HG03066 (cell line): ENCODE data around the gene GLO1.

ENCODE experiments used
- ATAC-seq: cut with Tn5 transposase; IDR thresholded peaks from one replicate; pipeline ENCODE4 v1.9.1; 2021; ENCODE audit warnings: low read depth; ENCODE audit not compliant: unreplicated experiment

GLO1 gene

GRCh38 chr6:38673397-38674165, 29.4 kb downstream of the GLO1 start:
- no peak for ATAC-seq

GRCh38 chr6:38671885-38672467, 31.0 kb downstream of the GLO1 start:
- peak; percentile 78 for ATAC-seq

DNA sequence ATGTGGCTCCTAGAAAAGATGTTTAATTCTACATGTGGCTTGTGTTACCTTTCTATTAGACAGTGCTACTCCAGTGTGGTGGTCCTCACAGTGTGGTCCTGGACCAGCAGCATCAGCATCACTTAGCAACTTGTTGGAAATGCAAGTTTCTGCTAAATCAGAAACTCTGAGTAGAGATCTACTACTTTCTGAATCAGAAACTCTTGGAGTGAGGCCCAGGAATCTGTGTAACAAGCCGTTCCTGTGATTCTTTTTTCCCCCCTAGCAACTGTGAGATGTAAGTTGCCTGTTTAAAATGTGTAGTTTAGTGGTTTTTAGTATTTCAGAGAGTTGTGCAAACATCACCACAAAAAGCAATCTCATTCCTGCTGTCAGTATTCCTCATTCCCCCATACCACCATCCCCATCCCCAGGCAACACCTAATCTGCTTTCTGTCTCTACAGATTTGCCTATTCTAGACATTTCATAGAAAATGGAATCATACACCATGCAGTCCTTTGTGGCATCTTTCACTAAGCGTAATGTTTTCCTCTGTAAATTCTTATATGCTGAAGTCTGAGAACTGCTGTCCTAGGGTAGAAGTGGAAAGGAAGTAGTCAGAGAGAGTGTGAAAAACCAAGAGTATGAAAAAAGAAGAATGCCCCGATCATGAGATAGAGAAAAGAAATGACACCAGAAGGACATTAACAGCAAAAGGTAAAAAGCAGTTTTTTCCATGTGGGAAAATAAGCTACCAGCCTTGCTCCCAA, 44.4 kb downstream of the GLO1 start:
- ATAC-seq, result no peak

DNA sequence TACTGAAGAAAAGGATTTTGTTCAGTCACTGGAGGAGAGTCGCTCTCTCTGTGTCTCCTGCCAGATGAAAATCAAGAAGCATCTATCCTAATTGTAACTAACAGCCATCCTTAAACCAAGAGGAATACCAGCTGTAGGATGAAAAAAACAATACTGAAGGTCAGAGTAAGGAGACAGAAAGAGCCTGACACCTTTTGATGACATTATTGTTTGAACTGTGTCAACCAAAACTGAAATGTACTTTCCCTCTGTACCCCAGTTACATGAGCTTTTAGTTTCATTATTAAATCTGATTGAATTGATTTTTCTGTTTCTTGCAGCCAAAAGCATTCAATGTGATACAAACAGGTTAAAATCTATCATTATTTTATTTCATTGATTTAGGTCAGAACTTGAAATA, 46.0 kb downstream of the GLO1 start:
- ATAC-seq, result no peak

DNA sequence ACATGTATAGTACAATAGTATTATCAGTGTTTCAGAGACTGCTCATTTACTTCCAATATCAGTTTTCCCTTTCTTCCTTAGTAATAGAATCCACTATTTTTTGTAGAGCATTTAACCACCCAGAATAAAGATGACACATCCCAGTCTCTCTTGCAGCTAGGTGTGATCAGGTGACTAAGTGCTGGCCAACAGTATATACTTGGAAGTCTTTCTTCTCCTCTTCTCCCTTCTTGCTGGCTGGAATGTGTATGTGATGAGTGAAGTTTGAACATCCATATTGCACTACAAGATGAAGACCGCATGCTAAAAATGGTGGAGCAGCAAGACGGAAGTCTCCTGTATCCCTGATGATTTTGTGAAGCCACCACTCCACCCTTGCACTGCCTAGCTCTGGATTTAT, 48.7 kb downstream of the GLO1 start:
- no peak for ATAC-seq

- no peak for ATAC-seq
Measured at GRCh38 chr6:38651121-38651784, 51.7 kb downstream of the GLO1 start.

- no peak for ATAC-seq
Measured at GRCh38 chr6:38650207-38650752, 52.7 kb downstream of the GLO1 start.

DNA sequence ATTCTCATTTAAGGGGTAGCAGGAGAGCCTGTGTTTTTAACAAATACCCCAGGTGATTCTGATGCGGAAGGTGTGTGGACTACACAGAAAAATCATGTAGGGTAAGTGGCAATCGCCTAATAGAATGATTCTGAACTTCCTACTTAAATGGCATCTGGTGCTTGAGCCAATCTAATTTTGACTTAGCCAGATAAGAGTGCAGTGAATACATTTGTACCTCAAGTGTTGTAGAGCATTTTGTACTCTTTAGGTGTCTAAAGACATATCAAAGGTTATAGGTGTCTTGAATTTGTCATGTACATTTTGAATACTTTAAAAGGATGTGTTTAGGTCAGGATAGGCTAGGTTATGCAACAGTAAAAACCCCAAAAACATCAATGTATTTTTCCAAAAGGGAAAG, 53.2 kb downstream of the GLO1 start:
- ATAC-seq, result no peak

- no peak for ATAC-seq
Measured at GRCh38 chr6:38648629-38649028, 54.3 kb downstream of the GLO1 start.

DNA sequence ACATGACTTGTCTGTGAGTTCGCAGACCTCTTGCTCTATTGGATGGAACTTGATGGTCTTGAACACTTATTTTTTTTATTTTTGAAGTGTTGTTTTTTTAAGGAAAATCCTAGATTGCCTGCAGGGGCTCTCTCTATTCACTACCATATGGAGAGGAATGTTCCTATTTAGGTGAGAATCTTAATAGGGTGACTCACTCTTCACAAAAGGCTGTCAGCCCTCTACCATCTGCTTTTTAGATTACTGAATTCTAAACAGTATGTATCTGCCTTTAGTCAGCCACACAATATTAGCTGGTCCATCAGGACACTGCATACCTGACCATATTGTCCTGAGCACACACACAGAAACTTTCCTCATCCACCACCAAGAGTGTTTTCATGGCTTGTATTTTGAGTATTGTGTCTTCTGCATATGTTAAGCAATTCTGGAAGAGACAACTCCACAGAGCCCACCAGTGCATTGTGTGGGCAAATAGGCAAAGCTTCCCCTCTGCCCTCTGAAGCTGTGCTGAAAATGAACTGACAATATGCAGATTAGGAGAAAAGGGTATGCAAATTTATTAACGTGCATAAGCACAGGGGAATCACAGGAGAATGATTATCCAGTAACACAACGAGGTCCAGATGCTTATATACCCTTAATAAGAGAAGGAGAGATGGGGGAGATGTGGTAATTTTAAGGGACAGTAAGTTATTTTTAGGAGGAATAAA, 56.6 kb downstream of the GLO1 start:
- no peak for ATAC-seq

- ATAC-seq, result no peak
Measured at GRCh38 chr6:38644951-38645350, 58.0 kb downstream of the GLO1 start.

GRCh38 chr6:38640216-38640909, 62.6 kb downstream of the GLO1 start:
- ATAC-seq, result no peak

DNA sequence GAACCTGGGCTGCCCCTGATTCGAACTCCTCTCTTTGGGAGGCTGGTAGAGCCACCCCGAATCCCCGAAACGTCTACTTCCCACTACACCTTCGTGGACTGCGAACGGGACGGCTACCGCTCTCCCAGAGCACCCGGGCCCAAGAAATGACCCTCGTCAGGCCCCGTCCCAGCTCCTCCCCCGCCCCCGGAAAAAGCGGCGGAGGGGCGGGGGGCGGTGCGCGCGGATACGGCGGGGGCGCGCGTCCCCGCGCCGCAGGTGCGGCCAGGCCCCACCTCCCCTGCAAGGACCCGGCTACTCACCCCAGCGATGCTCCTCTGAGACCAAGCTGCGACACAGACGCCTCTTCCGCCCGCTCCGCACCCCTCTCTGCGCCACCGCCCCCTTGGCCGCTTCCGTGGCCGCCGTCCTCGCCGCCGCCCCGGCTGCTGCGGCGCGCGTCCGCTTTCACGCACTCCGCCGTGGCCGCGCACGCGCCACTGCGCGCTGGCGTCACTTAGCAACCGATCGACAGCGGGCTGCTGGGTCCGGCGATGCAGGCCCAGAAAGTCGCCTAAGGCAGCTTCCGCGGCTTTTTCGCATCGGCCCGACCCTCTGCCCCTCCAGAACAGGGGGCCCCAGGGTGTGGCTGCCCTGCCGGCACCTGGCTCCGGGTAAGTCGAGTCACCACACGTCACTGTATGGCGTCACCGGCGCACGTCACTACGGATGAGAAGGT, 63.3 kb downstream of the GLO1 start, which contains the start of gene BTBD9:
TSS of gene BTBD9 (minus strand) at position 432 of the 718 bp plus-strand sequence.
- ATAC-seq, result peak; percentile 69

DNA sequence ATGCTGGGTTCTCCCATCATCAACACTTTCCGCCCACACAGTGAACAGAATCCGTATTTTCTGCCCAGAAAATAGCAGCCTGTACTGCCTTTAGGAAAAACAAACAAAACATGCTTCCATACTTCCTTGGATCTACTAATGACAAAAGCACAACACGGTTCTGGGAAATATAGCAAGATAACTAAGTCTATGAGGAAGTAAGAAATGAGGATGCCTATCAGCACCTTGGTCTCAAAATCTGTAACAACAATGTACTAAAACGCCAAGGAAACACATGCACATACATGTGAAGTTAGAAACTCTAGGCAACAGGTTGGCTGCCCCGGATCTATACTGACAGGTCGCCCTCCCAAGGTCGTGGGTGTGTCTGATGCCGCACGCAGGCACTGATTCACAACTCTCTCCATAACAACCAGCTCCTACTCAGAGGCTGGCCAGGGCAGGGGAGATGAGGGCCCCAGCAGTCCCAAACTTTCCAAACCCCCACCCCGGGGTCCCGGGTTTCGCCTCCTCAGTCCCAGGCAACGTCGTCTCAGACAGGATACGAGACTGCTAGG, 63.9 kb downstream of the GLO1 start:
- ATAC-seq, result peak; percentile 25

GRCh38 chr6:38637756-38638155, 65.2 kb downstream of the GLO1 start:
- no peak for ATAC-seq

DNA sequence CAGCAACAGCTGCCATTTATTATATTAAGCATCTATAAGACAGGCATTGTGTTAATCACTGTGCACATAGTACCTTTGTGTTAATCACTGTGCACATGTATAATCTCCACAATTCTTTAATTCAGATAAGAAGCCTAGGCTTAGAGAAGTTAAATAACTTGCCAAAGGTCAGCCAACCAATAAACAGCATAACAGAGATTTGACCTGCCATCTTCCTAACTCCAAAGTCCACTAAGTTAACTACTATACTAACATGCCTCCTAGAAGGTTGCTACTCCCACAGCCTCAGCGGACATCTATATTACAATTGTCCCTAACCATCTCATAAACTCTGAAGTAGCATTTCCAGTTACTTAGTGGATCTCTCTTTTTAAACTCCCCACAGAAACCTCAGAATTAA, 66.9 kb downstream of the GLO1 start:
- ATAC-seq, result no peak

GRCh38 chr6:38634518-38634917, 68.4 kb downstream of the GLO1 start:
- no peak for ATAC-seq

DNA sequence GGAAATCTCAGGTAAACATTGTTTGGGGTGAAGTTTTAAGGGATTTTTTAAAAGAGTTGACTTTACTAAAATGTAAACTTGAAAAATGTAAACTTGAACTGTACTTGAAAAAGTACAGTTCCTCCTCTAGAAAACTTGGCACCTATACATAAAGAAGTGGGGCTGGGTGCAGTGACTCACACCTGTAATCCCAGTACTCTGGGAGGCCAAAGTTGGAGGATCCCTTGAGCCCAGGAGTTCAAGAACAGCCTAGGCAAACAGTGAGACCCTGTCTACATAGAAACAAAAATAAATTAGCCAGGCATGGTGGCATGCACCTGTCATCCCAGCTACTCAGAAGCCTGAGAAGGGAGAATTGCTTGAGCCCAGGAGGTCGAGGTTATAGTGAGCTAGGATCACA, 70.5 kb downstream of the GLO1 start:
- no peak for ATAC-seq
